H9 (cell line): ENCODE results near the gene TBC1D22A. TPM values are rescaled to one million over a fixed set of nuclear protein-coding genes. Genes with fewer than 3 reads are reported as not detected.

Source experiments
- DNase-seq: peaks from one replicate; pipeline ENCODE4 v3.0.0-alpha.2; 2017
- H2AFZ ChIP-seq: one replicate; pipeline ENCODE4 v1.6.1; 2013; ENCODE audit warnings: mild to moderate bottlenecking, low read length, control low read depth, moderate library complexity
- H2AK5ac ChIP-seq: 2 replicates; pipeline ENCODE4 v1.6.1; 2013; ENCODE audit warnings: low read length, control low read depth, mixed read lengths; ENCODE audit not compliant: insufficient read length
- H2BK120ac ChIP-seq: one replicate; pipeline ENCODE4 v1.6.1; 2013; ENCODE audit warnings: low read depth, mild to moderate bottlenecking, low read length, control low read depth, inconsistent platforms; ENCODE audit not compliant: poor library complexity, severe bottlenecking
- H2BK12ac ChIP-seq: 2 replicates; pipeline ENCODE4 v1.6.1; 2013; ENCODE audit warnings: low read length, control low read depth, mixed read lengths, low read depth; ENCODE audit not compliant: insufficient read length
- H2BK15ac ChIP-seq: 2 replicates; pipeline ENCODE4 v1.6.1; 2013; ENCODE audit warnings: low read depth, low read length, control low read depth
- H2BK20ac ChIP-seq: one replicate; pipeline ENCODE4 v1.6.1; 2013; ENCODE audit warnings: low read depth, mild to moderate bottlenecking, low read length, control low read depth, inconsistent platforms; ENCODE audit not compliant: poor library complexity, severe bottlenecking
- H2BK5ac ChIP-seq: 2 replicates; pipeline ENCODE4 v1.6.1; 2013; ENCODE audit warnings: low read length, control low read depth, mixed read lengths; ENCODE audit not compliant: insufficient read length
- H3K14ac ChIP-seq: 2 replicates; pipeline ENCODE4 v1.6.1; 2013; ENCODE audit warnings: low read length, control low read depth; ENCODE audit not compliant: insufficient read depth
- H3K18ac ChIP-seq: 2 replicates; pipeline ENCODE4 v1.6.1; 2013; ENCODE audit warnings: low read depth, mild to moderate bottlenecking, mixed read lengths, low read length, control low read depth; ENCODE audit not compliant: insufficient read length
- H3K23ac ChIP-seq: 2 replicates; pipeline ENCODE4 v1.6.1; 2013; ENCODE audit warnings: low read length, control low read depth, mixed read lengths, low read depth; ENCODE audit not compliant: insufficient read length
- H3K23me2 ChIP-seq: 2 replicates; pipeline ENCODE4 v1.6.1; 2013; ENCODE audit warnings: low read depth, mild to moderate bottlenecking, mixed read lengths, low read length, control low read depth; ENCODE audit not compliant: insufficient read length, poor library complexity, severe bottlenecking
- H3K27ac ChIP-seq: 2 replicates; pipeline ENCODE4 v1.5.1; 2013; ENCODE audit warnings: low read length, control low read depth, mixed read lengths, low read depth; ENCODE audit not compliant: insufficient read length
- H3K27me3 ChIP-seq: 2 replicates; pipeline ENCODE4 v1.6.1; 2013; ENCODE audit warnings: low read length, control low read depth, inconsistent platforms; ENCODE audit not compliant: insufficient read depth
- H3K4ac ChIP-seq: 2 replicates; pipeline ENCODE4 v1.6.1; 2013; ENCODE audit warnings: low read depth, mild to moderate bottlenecking, control low read depth, inconsistent platforms, low read length, moderate library complexity
- H3K4me1 ChIP-seq: 2 replicates; pipeline ENCODE4 v1.6.1; 2013; ENCODE audit warnings: low read length, control low read depth, inconsistent platforms; ENCODE audit not compliant: insufficient read depth
- H3K4me2 ChIP-seq: 2 replicates; pipeline ENCODE4 v1.6.1; 2013; ENCODE audit warnings: low read length, control low read depth, mixed read lengths; ENCODE audit not compliant: insufficient read length, insufficient read depth
- H3K56ac ChIP-seq: 2 replicates; pipeline ENCODE4 v1.6.1; 2013; ENCODE audit warnings: low read depth, mild to moderate bottlenecking, mixed read lengths, low read length, control low read depth; ENCODE audit not compliant: insufficient read length
- H3K79me1 ChIP-seq: 2 replicates; pipeline ENCODE4 v1.6.1; 2013; ENCODE audit warnings: low read depth, mild to moderate bottlenecking, moderate library complexity, low read length, control low read depth, inconsistent platforms; ENCODE audit not compliant: insufficient read depth, poor library complexity, severe bottlenecking
- H3K79me2 ChIP-seq: 2 replicates; pipeline ENCODE4 v1.6.1; 2013; ENCODE audit warnings: low read length, control low read depth, inconsistent platforms; ENCODE audit not compliant: insufficient read depth
- H3K9ac ChIP-seq: 2 replicates; pipeline ENCODE4 v1.6.1; 2013; ENCODE audit warnings: low read length, control low read depth, mixed read lengths; ENCODE audit not compliant: insufficient read length; ENCODE audit errors: extremely low read depth
- H3K9me3 ChIP-seq: one replicate; pipeline ENCODE4 v1.6.1; 2013; ENCODE audit warnings: low read depth, low read length, inconsistent platforms; ENCODE audit not compliant: control insufficient read depth
- H3T11ph ChIP-seq: one replicate; pipeline ENCODE4 v1.6.1; 2013; ENCODE audit warnings: mild to moderate bottlenecking, low read length, control low read depth, inconsistent platforms
- H4K20me1 ChIP-seq: one replicate; pipeline ENCODE4 v1.6.1; 2013; ENCODE audit not compliant: control insufficient read depth, insufficient read length, insufficient read depth
- H4K5ac ChIP-seq: 2 replicates; pipeline ENCODE4 v1.6.1; 2013; ENCODE audit warnings: low read depth, mild to moderate bottlenecking, mixed read lengths, low read length, control low read depth; ENCODE audit not compliant: insufficient read length
- H4K8ac ChIP-seq: replicated peaks from 2 replicates; pipeline ENCODE4 v1.6.1; 2013; ENCODE audit warnings: low read length, control low read depth, mixed read lengths, low read depth; ENCODE audit not compliant: insufficient read length
- H4K91ac ChIP-seq: 2 replicates; pipeline ENCODE4 v1.6.1; 2013; ENCODE audit warnings: low read depth, mild to moderate bottlenecking, moderate library complexity, mixed read lengths, low read length, control low read depth; ENCODE audit not compliant: insufficient read length
- H3K27ac Mint-ChIP-seq, 3 experiments: 2 replicates in 2 of 3; 3 replicates in 1 of 3; pipeline ENCODE4 v1.8.0; 2020 to 2021; ENCODE audit warnings: mixed read lengths in 3 of 3, mild to moderate bottlenecking in 1 of 3, moderate library complexity in 1 of 3
- H3K27me3 Mint-ChIP-seq: 2 replicates; pipeline ENCODE4 v1.8.0; 2021; ENCODE audit warnings: low read depth, mild to moderate bottlenecking, moderate library complexity, mixed read lengths
- H3K36me3 Mint-ChIP-seq, 3 experiments: 2 replicates in 2 of 3; 3 replicates in 1 of 3; pipeline ENCODE4 v1.8.0; 2020 to 2021; ENCODE audit warnings: low read depth in 3 of 3, mixed read lengths in 3 of 3; ENCODE audit not compliant: insufficient read depth in 1 of 3
- H3K4me1 Mint-ChIP-seq, 2 experiments: 2 replicates each; pipeline ENCODE4 v1.8.0; 2020; ENCODE audit warnings: mixed read lengths in 2 of 2
- H3K4me3 Mint-ChIP-seq, 2 experiments: 2 replicates in 1 of 2; 3 replicates in 1 of 2; pipeline ENCODE4 v1.8.0; 2020 to 2021; ENCODE audit warnings: mild to moderate bottlenecking in 2 of 2, mixed read lengths in 2 of 2, moderate library complexity in 1 of 2
- H3K9me3 Mint-ChIP-seq, 2 experiments: 2 replicates in 1 of 2; 3 replicates in 1 of 2; pipeline ENCODE4 v1.8.0; 2020; ENCODE audit warnings: mild to moderate bottlenecking in 2 of 2, mixed read lengths in 2 of 2, moderate library complexity in 1 of 2
- CTCF ChIP-seq: fragments of 200-600 bp; sonication (generic); conservative IDR thresholded peaks from 3 replicates; pipeline ENCODE4 v1.8.0; 2021; ENCODE audit warnings: antibody characterized with exemption, mild to moderate bottlenecking
- WGBS: extraction: QIAGEN DNeasy Blood & Tissue Kit; methylation state at CpG from one replicate; pipeline ENCODE4 v1.1.7; 2013; ENCODE audit warnings: missing lambda C conversion rate, low lambda C conversion rate, mixed read lengths; ENCODE audit not compliant: insufficient read length; ENCODE audit errors: extremely low coverage; 5-methylcytosine and 5-hydroxymethylcytosine counted together
- total RNA-seq: library from RNA; stranded (reverse); gene quantifications from 2 replicates; pipeline ENCODE4 v1.2.1, GENCODE V29; 2021

TBC1D22A gene
- total RNA-seq, 1 experiment from 2014 or later: 20.8 TPM

DNA sequence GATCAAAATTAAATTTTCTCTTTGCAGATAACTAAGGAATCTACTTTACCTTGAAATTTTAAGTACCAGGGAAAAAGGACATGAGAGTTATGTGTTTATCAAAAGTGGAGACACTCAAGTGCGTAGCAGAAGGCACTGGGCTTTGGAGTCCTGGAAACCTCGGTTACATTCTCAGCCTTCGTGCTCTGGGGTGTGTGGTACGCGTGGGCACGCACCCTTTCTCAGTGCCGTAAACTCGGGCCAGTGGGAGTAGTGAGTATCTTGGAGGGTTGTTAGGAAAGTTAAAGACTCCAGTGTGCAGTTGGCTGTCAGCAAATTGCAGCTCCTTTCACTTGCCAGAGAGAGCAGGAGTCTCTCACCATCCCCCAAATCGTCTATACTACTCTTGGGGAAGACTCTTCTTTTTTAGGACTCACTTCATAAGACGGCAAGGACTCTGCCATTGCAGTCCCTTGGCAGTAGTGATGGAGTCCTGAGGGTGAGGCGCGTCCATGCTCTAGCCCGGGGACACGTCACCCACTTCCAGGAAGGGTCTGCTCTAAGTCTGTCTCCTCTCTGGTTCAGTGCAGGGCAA is 171.8 kb downstream of the TBC1D22A start:
- Histone ChIP-seq H3K4ac (no peak overlapping the region), H2BK12ac (no peak overlapping the region), H2BK120ac (no peak overlapping the region), H3K79me2 (no peaks in the 10 kb centered on the region), H3K14ac (peak overlapping the region; percentile 8; the same call in 1 of the 2 replicates), H2AFZ (no peak overlapping the region), H4K5ac (no peak overlapping the region), H3K4me1 (no peaks in the 10 kb centered on the region; the same call in 1 of the 2 replicates), H3K9ac (no peak overlapping the region), H3K27me3 (no peaks in the 10 kb centered on the region), H3K56ac (no peak overlapping the region), H2BK20ac (no peak overlapping the region), H3K79me1 (no peaks in the 10 kb centered on the region), H3K4me2 (no peak overlapping the region), H4K20me1 (no peaks in the 10 kb centered on the region), H3T11ph (no peak overlapping the region), H2BK5ac (no peak overlapping the region), H2BK15ac (no peak overlapping the region), H3K23me2 (no peaks in the 10 kb centered on the region), H4K91ac (no peak overlapping the region), H2AK5ac (no peak overlapping the region), H4K8ac (no peak overlapping the region), H3K9me3 (no peaks in the 10 kb centered on the region), H3K27ac (no peak overlapping the region), H3K18ac (no peak overlapping the region), H3K23ac (no peak overlapping the region)
- no peaks in the 10 kb centered on the region for H3K9me3 Mint-ChIP-seq
- DNase-seq: no peak
- WGBS: no CpG with 5 or more reads among the region's 14 CpGs
- H3K4me1 Mint-ChIP-seq: peaks cover 7 to 22% of the 10 kb centered on the region in 2 experiments
- TF ChIP-seq CTCF: no peak
- no peak overlapping the region for H3K4me3 Mint-ChIP-seq
- peak overlapping the region; percentile 57 to 84 (median 77); a peak in 5 of 7 replicates for H3K27ac Mint-ChIP-seq
- H3K27me3 Mint-ChIP-seq: no peaks in the 10 kb centered on the region
- peaks cover 0 to 3% (median 2%) of the 10 kb centered on the region in 3 experiments; a peak in 2 of 7 replicates for H3K36me3 Mint-ChIP-seq
